CD4-positive, CD25-positive, alpha-beta regulatory T cell (primary cell): Measurements from ENCODE around the gene KAZN. TPM values are rescaled to one million over a fixed set of nuclear protein-coding genes. Genes with fewer than 3 reads are reported as not detected.

Experiments used
- ATAC-seq, 2 donors: fragments of 150-1000 bp; cut with Tn5 transposase; one replicate each; pipeline ENCODE4 v1.10.0; 2021; ENCODE audit warnings: low read depth in 2 of 2, moderate number of reproducible peaks in 2 of 2, moderate library complexity in 1 of 2
- DNase-seq, 3 donors: peaks; one replicate each; pipeline versions ENCODE4 v3.0.0 to v3.0.0-alpha.2; 2012 to 2022; ENCODE audit warnings: mixed read lengths in 1 of 3
- H3K27ac ChIP-seq: one replicate; pipeline ENCODE4 v1.7.0; 2013; ENCODE audit warnings: mild to moderate bottlenecking, low read length; ENCODE audit not compliant: insufficient read depth, poor library complexity, severe bottlenecking
- H3K27me3 ChIP-seq: one replicate; pipeline ENCODE4 v1.7.0; 2013; ENCODE audit warnings: low read length; ENCODE audit not compliant: control insufficient read depth, insufficient read depth
- H3K36me3 ChIP-seq: one replicate; pipeline ENCODE4 v1.7.0; 2013; ENCODE audit warnings: mild to moderate bottlenecking, low read length, moderate library complexity; ENCODE audit not compliant: control insufficient read depth, insufficient read depth
- H3K4me1 ChIP-seq: 2 replicates; pipeline ENCODE4 v1.7.0; 2013; ENCODE audit warnings: mild to moderate bottlenecking, low read length; ENCODE audit not compliant: insufficient read depth, control insufficient read depth, poor library complexity, severe bottlenecking
- H3K4me3 ChIP-seq: one replicate; pipeline ENCODE4 v1.7.0; 2013; ENCODE audit warnings: low read depth, mild to moderate bottlenecking, low read length, moderate library complexity
- H3K9me3 ChIP-seq, 2 experiments: 1 replicate in 1 of 2; 2 replicates in 1 of 2; pipeline ENCODE4 v1.7.0; 2013; ENCODE audit warnings: low read length in 2 of 2, mild to moderate bottlenecking in 1 of 2, moderate library complexity in 1 of 2; ENCODE audit not compliant: control insufficient read depth in 2 of 2
- H3K27ac Mint-ChIP-seq, 3 donors: one replicate each; pipeline ENCODE4 v1.8.0; 2020 to 2022; ENCODE audit warnings: mild to moderate bottlenecking in 3 of 3, mixed read lengths in 3 of 3, moderate library complexity in 2 of 3
- H3K27me3 Mint-ChIP-seq: one replicate; pipeline ENCODE4 v1.8.0; 2022; ENCODE audit warnings: mild to moderate bottlenecking, mixed read lengths
- H3K36me3 Mint-ChIP-seq: one replicate; pipeline ENCODE4 v1.8.0; 2020; ENCODE audit warnings: mixed read lengths
- H3K4me1 Mint-ChIP-seq, 4 donors: one replicate each; pipeline ENCODE4 v1.8.0; 2020 to 2022; ENCODE audit warnings: mixed read lengths in 4 of 4, mild to moderate bottlenecking in 1 of 4
- H3K4me3 Mint-ChIP-seq, 4 donors: one replicate each; pipeline ENCODE4 v1.8.0; 2020 to 2022; ENCODE audit warnings: mild to moderate bottlenecking in 4 of 4, mixed read lengths in 4 of 4, moderate library complexity in 3 of 4
- H3K9me3 Mint-ChIP-seq, 7 donors: one replicate each; pipeline ENCODE4 v1.8.0; 2020 to 2022; ENCODE audit warnings: mixed read lengths in 7 of 7, mild to moderate bottlenecking in 3 of 7, moderate library complexity in 2 of 7
- polyA plus RNA-seq, 4 donors: library from polyadenylated mRNA; unstranded; fragments of 300-500 nt; fragmentation: Illumina TruSeq; gene quantifications; one replicate each; pipeline ENCODE4 v1.2.3, GENCODE V29; 2021
- total RNA-seq: library from RNA; stranded (reverse); gene quantifications from one replicate; pipeline ENCODE4 v1.2.3, GENCODE V29; 2022

Gene KAZN
- total and polyA plus RNA-seq, 5 donors from 2014 or later: not detected

DNA sequence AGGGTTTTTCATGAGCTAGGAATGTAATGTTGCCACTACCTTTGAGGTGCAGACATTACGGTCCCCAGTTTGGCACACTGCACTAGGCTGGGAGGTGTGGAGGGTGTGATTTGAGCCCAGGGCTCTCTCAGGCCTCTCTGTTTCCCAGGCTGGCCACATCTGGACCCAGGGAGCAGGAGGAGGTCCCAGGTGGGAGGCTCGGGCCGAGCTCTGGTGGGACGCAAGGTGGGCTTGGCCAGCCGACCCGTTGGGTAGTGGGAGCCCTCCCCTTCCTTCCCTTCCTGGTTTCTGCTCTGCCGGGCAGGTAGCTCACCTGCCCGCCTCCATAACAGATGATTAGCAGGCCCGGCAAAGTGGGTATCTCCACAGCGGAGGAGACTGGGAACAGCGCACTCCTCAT is 408.9 kb downstream of the KAZN start:
- no peak for DNase-seq
- H3K27me3 Mint-ChIP-seq: peaks cover 12% of the 10 kb centered on the region
- no peaks in the 10 kb centered on the region for H3K9me3 ChIP-seq
- no peak overlapping the region for H3K4me3 ChIP-seq
- H3K36me3 Mint-ChIP-seq: no peaks in the 10 kb centered on the region
- H3K4me3 Mint-ChIP-seq: no peak overlapping the region
- H3K9me3 Mint-ChIP-seq: peaks cover 0 to 1% (median 0%) of the 10 kb centered on the region in 7 donors
- no peaks in the 10 kb centered on the region for H3K27me3 ChIP-seq
- no peak for ATAC-seq
- no peaks in the 10 kb centered on the region for H3K4me1 ChIP-seq
- no peaks in the 10 kb centered on the region for H3K4me1 Mint-ChIP-seq
- H3K36me3 ChIP-seq: no peaks in the 10 kb centered on the region
- no peak overlapping the region for H3K27ac ChIP-seq
- H3K27ac Mint-ChIP-seq: no peak overlapping the region

DNA sequence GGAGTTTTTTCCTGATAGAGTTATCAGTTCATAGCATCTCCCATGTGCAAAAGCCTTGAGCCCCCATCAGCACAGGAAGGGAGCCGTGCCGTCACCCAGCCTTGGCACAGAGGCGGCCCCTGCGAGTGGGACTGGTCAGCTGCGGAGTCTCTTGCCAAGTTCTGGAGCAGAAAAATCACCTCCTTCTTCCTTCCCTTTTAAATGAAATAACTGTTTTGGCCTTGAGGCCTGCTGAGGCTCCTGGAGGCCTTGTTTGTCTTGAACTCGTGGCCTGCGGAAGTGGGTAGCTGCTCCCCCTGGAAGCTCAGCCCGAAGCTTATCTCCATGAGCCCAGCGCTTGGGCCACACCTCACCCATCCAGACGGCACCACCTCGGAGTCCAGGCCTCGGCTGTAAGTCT is 409.4 kb downstream of the KAZN start:
- H3K27ac ChIP-seq: no peak overlapping the region
- H3K36me3 ChIP-seq: no peaks in the 10 kb centered on the region
- DNase-seq: no peak
- H3K4me3 ChIP-seq: no peak overlapping the region
- peaks cover 0 to 1% (median 0%) of the 10 kb centered on the region in 7 donors for H3K9me3 Mint-ChIP-seq
- H3K4me1 Mint-ChIP-seq: no peaks in the 10 kb centered on the region
- H3K27me3 ChIP-seq: no peaks in the 10 kb centered on the region
- ATAC-seq: no peak
- H3K9me3 ChIP-seq: no peaks in the 10 kb centered on the region
- peaks cover 12% of the 10 kb centered on the region for H3K27me3 Mint-ChIP-seq
- no peak overlapping the region for H3K4me3 Mint-ChIP-seq
- no peaks in the 10 kb centered on the region for H3K36me3 Mint-ChIP-seq
- H3K27ac Mint-ChIP-seq: no peak overlapping the region
- no peaks in the 10 kb centered on the region for H3K4me1 ChIP-seq

DNA sequence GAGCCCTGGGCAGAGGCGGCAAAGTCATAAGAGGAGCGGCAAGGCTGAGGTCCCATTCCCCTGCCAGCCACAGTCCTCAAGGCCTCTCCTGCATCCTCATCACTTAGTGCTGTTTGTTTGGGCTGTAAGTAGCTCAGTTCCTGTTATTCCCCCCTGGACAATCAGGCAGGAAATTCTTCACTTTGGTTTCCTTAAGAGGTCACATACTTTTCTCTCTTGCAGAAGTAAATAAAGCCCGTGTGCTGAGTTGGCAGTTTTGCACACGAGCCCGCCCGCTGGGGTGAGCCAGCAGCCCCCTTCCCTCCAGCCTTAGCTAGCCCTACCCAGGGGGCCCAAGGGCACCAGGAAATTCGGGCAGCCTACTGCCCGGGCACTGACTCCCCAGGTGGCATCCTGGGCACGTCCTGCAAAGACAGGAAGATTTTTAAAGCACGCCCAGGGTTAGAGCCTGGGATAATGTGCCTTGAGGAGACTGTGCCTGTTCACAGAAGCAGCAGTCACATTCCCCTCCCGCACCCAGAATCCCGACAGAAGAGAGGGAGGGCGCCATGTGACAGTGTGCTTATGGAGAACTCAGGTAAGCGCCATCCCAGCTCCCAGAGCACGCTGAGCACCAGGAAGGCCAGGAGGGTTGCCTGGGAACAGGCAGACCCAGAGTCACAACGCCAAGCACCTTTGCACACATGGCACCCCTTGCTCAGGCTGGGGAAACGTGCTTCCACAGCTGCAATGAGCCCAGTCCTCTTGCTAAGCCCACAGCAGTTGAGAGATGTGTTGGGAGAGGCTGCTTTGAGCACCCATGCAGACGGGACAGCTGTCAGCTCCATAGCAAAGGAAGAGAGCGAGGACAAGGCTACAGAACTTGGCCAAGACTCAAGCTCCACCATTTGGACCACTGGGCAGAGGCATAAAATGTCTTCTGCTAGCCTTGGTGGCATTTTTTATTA is 410.6 kb downstream of the KAZN start:
- Histone ChIP-seq H3K27ac (no peak overlapping the region), H3K36me3 (no peaks in the 10 kb centered on the region), H3K4me3 (no peak overlapping the region), H3K9me3 (no peaks in the 10 kb centered on the region), H3K4me1 (no peaks in the 10 kb centered on the region), H3K27me3 (no peaks in the 10 kb centered on the region)
- H3K36me3 Mint-ChIP-seq: no peaks in the 10 kb centered on the region
- H3K27me3 Mint-ChIP-seq: peaks cover 12% of the 10 kb centered on the region
- no peak for ATAC-seq
- no peaks in the 10 kb centered on the region for H3K4me1 Mint-ChIP-seq
- H3K27ac Mint-ChIP-seq: no peak overlapping the region
- DNase-seq: no peak
- no peak overlapping the region for H3K4me3 Mint-ChIP-seq
- H3K9me3 Mint-ChIP-seq: peaks cover 0 to 1% (median 0%) of the 10 kb centered on the region in 7 donors

GRCh38 chr1:15011160-15011559 is 412.7 kb downstream of the KAZN start:
- no peak overlapping the region for H3K4me3 ChIP-seq
- Mint-ChIP-seq H3K4me3 (no peak overlapping the region), H3K36me3 (no peaks in the 10 kb centered on the region), H3K9me3 (peaks cover 0 to 1% (median 0%) of the 10 kb centered on the region in 7 donors), H3K27ac (no peak overlapping the region), H3K4me1 (no peaks in the 10 kb centered on the region), H3K27me3 (peaks cover 15% of the 10 kb centered on the region)
- H3K9me3 ChIP-seq: no peaks in the 10 kb centered on the region
- no peak for ATAC-seq
- no peak for DNase-seq
- no peak overlapping the region for H3K27ac ChIP-seq
- H3K4me1 ChIP-seq: no peaks in the 10 kb centered on the region
- H3K36me3 ChIP-seq: no peaks in the 10 kb centered on the region
- no peaks in the 10 kb centered on the region for H3K27me3 ChIP-seq

DNA sequence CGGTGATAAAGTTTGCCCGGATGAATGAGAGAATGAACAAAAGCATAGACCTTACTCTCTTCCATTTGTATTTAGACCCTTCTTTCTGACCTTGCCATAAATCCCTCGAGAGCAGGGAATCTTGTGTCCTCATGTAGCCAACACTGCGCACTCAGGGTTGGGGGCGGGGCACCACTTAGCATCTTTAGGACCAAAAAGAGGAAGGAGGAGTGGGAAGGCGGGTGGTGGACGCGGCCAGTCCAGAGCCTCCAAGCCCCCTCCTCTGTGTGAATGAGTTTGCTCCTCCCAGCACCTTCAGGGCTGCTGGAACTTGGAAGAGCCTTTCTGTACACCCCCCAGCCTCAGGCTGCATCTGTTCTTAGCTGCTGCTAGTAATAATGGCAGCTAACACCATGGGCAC is 413.2 kb downstream of the KAZN start:
- H3K27ac ChIP-seq: no peak overlapping the region
- H3K36me3 Mint-ChIP-seq: no peaks in the 10 kb centered on the region
- H3K27me3 ChIP-seq: no peaks in the 10 kb centered on the region
- peaks cover 0 to 1% (median 0%) of the 10 kb centered on the region in 7 donors for H3K9me3 Mint-ChIP-seq
- H3K4me3 ChIP-seq: no peak overlapping the region
- no peaks in the 10 kb centered on the region for H3K9me3 ChIP-seq
- DNase-seq (no peak), ATAC-seq (no peak)
- no peaks in the 10 kb centered on the region for H3K4me1 ChIP-seq
- no peak overlapping the region for H3K27ac Mint-ChIP-seq
- peaks cover 11% of the 10 kb centered on the region for H3K27me3 Mint-ChIP-seq
- H3K36me3 ChIP-seq: no peaks in the 10 kb centered on the region
- H3K4me1 Mint-ChIP-seq: no peaks in the 10 kb centered on the region
- H3K4me3 Mint-ChIP-seq: no peak overlapping the region

GRCh38 chr1:15012822-15013221 is 414.3 kb downstream of the KAZN start:
- Mint-ChIP-seq H3K36me3 (no peaks in the 10 kb centered on the region), H3K27ac (no peak overlapping the region), H3K27me3 (peaks cover 9% of the 10 kb centered on the region), H3K4me3 (no peak overlapping the region), H3K9me3 (peaks cover 0 to 1% (median 0%) of the 10 kb centered on the region in 7 donors), H3K4me1 (no peaks in the 10 kb centered on the region)
- Histone ChIP-seq H3K36me3 (no peaks in the 10 kb centered on the region), H3K9me3 (no peaks in the 10 kb centered on the region), H3K27me3 (no peaks in the 10 kb centered on the region), H3K4me3 (no peak overlapping the region), H3K4me1 (no peaks in the 10 kb centered on the region), H3K27ac (no peak overlapping the region)
- DNase-seq (no peak), ATAC-seq (no peak)

DNA sequence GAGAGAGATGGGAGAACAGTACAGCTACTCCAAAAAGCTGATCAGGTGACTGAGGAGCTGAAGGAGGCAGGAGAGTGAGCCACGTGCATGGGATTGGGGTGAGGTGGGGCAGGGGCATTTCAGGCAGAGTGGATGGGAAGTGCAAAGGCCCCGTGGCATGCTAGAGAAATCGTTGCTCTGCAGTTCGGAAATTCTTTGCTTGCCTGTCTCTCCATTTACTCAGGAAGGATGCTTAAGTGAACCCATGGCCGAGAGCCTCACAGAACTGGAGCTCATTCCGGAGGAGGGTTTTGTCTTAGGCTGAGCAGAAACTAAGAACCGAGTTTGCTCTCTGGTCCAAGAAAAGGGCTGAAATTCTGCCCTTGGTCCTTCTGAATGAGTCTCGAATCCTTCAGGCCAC is 415.3 kb downstream of the KAZN start:
- Mint-ChIP-seq H3K27ac (no peak overlapping the region), H3K9me3 (peaks cover 0 to 1% (median 0%) of the 10 kb centered on the region in 7 donors), H3K27me3 (peaks cover 9% of the 10 kb centered on the region), H3K4me1 (no peaks in the 10 kb centered on the region), H3K36me3 (no peaks in the 10 kb centered on the region), H3K4me3 (no peak overlapping the region)
- ATAC-seq: no peak
- H3K9me3 ChIP-seq: no peaks in the 10 kb centered on the region
- no peaks in the 10 kb centered on the region for H3K27me3 ChIP-seq
- H3K4me3 ChIP-seq: no peak overlapping the region
- H3K27ac ChIP-seq: no peak overlapping the region
- DNase-seq: no peak
- no peaks in the 10 kb centered on the region for H3K4me1 ChIP-seq
- H3K36me3 ChIP-seq: no peaks in the 10 kb centered on the region

DNA sequence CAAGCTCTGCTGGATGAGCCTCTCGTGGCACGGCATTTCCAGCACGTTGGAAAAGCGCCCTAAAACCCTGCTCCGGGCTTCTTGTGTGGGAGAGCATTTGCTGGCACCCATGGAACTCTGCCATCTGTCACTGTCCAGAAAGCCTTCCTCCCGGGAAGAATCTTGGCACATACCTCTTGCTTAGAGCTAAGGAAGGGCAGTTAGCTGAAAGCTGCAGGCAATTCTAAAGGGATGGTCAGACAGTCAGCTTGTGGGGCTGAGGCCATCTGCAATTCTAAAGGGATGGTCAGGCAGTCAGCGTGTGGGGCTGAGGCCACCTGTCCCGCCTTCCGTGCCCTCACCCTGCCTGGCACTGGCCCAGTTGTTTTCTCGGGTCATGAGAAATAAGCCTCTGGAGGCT is 416.0 kb downstream of the KAZN start:
- Histone ChIP-seq H3K4me3 (no peak overlapping the region), H3K27ac (no peak overlapping the region), H3K36me3 (no peaks in the 10 kb centered on the region), H3K4me1 (no peaks in the 10 kb centered on the region), H3K27me3 (no peaks in the 10 kb centered on the region), H3K9me3 (no peaks in the 10 kb centered on the region)
- H3K4me3 Mint-ChIP-seq: no peak overlapping the region
- H3K9me3 Mint-ChIP-seq: peaks cover 0 to 1% (median 0%) of the 10 kb centered on the region in 7 donors
- DNase-seq (no peak), ATAC-seq (no peak)
- no peak overlapping the region for H3K27ac Mint-ChIP-seq
- no peaks in the 10 kb centered on the region for H3K36me3 Mint-ChIP-seq
- H3K4me1 Mint-ChIP-seq: no peaks in the 10 kb centered on the region
- peaks cover 9% of the 10 kb centered on the region for H3K27me3 Mint-ChIP-seq
